OCI-LY1 (cell line): ENCODE results near the gene SHE.

Source experiments
- H2AFZ ChIP-seq: fragments of 200-600 bp; sonication (generic), shearing (Covaris generic); 2 replicates; pipeline ENCODE4 v1.6.0; 2014; ENCODE audit warnings: antibody characterized with exemption, mild to moderate bottlenecking, low read length
- H3F3A ChIP-seq: fragments of 200-600 bp; sonication (generic), shearing (Covaris generic); 2 replicates; pipeline ENCODE4 v1.6.0; 2014; ENCODE audit warnings: mild to moderate bottlenecking, antibody characterized with exemption, low read length, moderate library complexity; ENCODE audit not compliant: insufficient read depth
- H3K27ac ChIP-seq: fragments of 200-600 bp; sonication (generic); 2 replicates; pipeline ENCODE4 v1.5.1; 2014; ENCODE audit warnings: low read length, mixed run types, mild to moderate bottlenecking, low read depth; ENCODE audit not compliant: poor library complexity, severe bottlenecking
- H3K27me3 ChIP-seq: fragments of 200-600 bp; sonication (generic); 2 replicates; pipeline ENCODE4 v1.6.0; 2014; ENCODE audit warnings: antibody characterized with exemption, mild to moderate bottlenecking, low read length, moderate library complexity; ENCODE audit not compliant: insufficient read depth
- H3K36me3 ChIP-seq: fragments of 200-600 bp; sonication (generic); 2 replicates; pipeline ENCODE4 v1.6.1; 2014; ENCODE audit warnings: mild to moderate bottlenecking, antibody characterized with exemption, low read length, moderate library complexity, mixed read lengths; ENCODE audit not compliant: insufficient read depth
- H3K4me1 ChIP-seq: fragments of 200-600 bp; sonication (generic); 2 replicates; pipeline ENCODE4 v1.5.1; 2014; ENCODE audit warnings: mild to moderate bottlenecking, low read length, moderate library complexity; ENCODE audit not compliant: insufficient read depth, severe bottlenecking
- H3K4me2 ChIP-seq: fragments of 200-600 bp; sonication (generic), shearing (Covaris generic); 2 replicates; pipeline ENCODE4 v1.6.1; 2014; ENCODE audit warnings: low read length
- H3K4me3 ChIP-seq: fragments of 200-600 bp; sonication (generic); 2 replicates; pipeline ENCODE4 v1.5.1; 2014; ENCODE audit warnings: low read length, low read depth, mild to moderate bottlenecking, mixed read lengths; ENCODE audit not compliant: poor library complexity, severe bottlenecking
- H3K79me2 ChIP-seq: fragments of 200-600 bp; shearing (Covaris generic); 2 replicates; pipeline ENCODE4 v1.6.1; 2016; ENCODE audit warnings: mixed run types, low read length, mixed read lengths; ENCODE audit not compliant: insufficient read depth
- H3K9ac ChIP-seq: fragments of 200-600 bp; sonication (generic), shearing (Covaris generic); 2 replicates; pipeline ENCODE4 v1.6.1; 2014; ENCODE audit warnings: mild to moderate bottlenecking, low read length, mixed read lengths
- H3K9me2 ChIP-seq: fragments of 200-600 bp; sonication (generic), shearing (Covaris generic); 2 replicates; pipeline ENCODE4 v1.6.1; 2014; ENCODE audit warnings: low read depth, mild to moderate bottlenecking, low read length, mixed read lengths
- H3K9me3 ChIP-seq: fragments of 200-600 bp; shearing (Covaris generic); 2 replicates; pipeline ENCODE4 v1.6.1; 2014; ENCODE audit warnings: low read length, mixed read lengths
- H4K20me1 ChIP-seq: fragments of 200-600 bp; sonication (generic), shearing (Covaris generic); 2 replicates; pipeline ENCODE4 v1.6.0; 2016; ENCODE audit warnings: mild to moderate bottlenecking, low read length; ENCODE audit not compliant: insufficient read depth
- EZH2 ChIP-seq: fragments of 200-600 bp; sonication (generic), shearing (Covaris generic); IDR thresholded peaks from 2 replicates; pipeline ENCODE4 v1.8.0; 2017; ENCODE audit warnings: borderline replicate concordance, mixed run types, mild to moderate bottlenecking, antibody characterized with exemption, low read length, moderate library complexity, mixed read lengths
- TF ChIP-seq, protein P1 (sequence below): fragments of 200-600 bp; sonication (generic), shearing (Covaris generic); IDR thresholded peaks from 2 replicates; pipeline ENCODE4 v1.5.1; 2017; ENCODE audit warnings: mild to moderate bottlenecking, antibody characterized with exemption, low read length, moderate library complexity, mixed read lengths

SHE gene

DNA sequence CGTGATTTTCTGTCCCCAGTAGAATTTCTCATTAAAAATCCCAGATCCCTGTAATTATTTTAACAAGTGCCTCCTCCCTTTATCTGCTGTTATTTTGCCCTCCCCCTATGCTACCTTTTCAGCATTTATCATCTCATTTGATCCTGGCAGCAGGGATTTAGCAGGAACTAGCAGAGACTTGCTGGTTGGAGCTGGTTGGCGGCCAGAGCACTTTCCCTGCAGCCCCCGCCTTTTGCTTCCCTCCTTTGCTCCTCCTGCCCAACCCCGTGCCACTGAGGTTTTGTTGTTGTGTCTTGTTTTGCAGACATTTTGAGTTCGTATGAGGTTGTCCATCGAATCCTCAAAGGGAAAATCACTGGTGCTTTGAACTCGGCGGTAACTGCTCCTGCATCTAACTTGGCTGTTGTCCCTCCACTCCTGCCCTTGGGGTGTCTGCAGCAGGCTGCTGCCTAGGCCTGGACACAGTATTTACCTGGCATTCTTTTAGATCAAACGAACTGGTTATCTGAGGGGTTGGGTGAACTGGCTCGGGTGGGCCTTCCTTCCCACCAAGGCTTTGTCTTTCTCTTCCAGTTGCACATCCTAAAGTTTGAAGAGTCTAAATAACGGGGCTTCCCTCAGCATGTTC is 45.0 kb upstream of the SHE start:
- Histone ChIP-seq H3K27ac (no peak overlapping the region), H3K36me3 (peaks cover 38% of the 10 kb centered on the region), H3K4me3 (no peak overlapping the region), H3K79me2 (no peaks in the 10 kb centered on the region), H3K9me3 (no peaks in the 10 kb centered on the region), H3K4me2 (no peak overlapping the region), H3K9me2 (no peaks in the 10 kb centered on the region), H3K4me1 (no peaks in the 10 kb centered on the region), H3K27me3 (no peaks in the 10 kb centered on the region), H4K20me1 (no peaks in the 10 kb centered on the region), H3K9ac (no peak overlapping the region), H3F3A (no peaks in the 10 kb centered on the region), H2AFZ (no peak overlapping the region)
- TF ChIP-seq EZH2 = no peak

DNA sequence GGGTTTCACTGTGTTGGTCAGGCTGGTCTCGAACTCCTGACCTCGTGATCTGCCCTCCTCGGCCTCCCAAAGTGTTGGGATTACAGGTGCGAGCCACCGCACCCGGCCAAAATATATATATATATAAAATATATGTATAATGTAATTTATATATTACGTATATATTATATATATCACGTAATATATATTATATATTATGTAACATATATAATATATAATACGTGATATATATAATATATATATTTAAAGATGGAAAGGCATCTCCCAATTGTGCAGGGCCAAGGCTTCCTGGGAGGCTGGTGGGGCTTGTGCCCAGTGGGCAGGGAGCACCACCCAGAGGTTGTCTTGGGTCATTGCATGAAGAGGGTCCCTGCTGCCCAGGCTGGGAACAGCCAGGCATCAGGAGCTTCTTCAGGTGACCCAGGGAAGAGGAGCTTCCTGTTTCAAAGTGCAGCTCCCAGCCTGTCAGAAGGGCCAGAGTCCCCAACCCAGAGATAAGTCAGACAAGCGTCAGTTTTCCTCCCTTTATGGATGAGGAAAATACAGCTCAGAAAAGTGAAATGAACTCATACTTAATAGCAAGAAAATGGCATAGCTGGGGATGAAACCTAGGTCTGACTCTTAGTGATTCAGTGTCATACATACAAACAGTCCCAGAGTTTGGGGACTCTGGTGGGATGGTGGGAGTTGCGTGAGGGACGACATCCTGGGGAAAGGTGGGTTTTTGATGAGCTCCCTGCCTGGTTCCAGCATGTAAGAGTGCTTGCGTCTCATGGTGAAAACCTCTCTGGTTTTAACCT is 44.3 kb upstream of the SHE start:
- no peak overlapping the region for H3K9ac ChIP-seq
- H3K4me3 ChIP-seq = no peak overlapping the region
- no peak overlapping the region for H3K4me2 ChIP-seq
- no peaks in the 10 kb centered on the region for H3K9me3 ChIP-seq
- H3K27ac ChIP-seq = no peak overlapping the region
- TF ChIP-seq, protein P1, sequence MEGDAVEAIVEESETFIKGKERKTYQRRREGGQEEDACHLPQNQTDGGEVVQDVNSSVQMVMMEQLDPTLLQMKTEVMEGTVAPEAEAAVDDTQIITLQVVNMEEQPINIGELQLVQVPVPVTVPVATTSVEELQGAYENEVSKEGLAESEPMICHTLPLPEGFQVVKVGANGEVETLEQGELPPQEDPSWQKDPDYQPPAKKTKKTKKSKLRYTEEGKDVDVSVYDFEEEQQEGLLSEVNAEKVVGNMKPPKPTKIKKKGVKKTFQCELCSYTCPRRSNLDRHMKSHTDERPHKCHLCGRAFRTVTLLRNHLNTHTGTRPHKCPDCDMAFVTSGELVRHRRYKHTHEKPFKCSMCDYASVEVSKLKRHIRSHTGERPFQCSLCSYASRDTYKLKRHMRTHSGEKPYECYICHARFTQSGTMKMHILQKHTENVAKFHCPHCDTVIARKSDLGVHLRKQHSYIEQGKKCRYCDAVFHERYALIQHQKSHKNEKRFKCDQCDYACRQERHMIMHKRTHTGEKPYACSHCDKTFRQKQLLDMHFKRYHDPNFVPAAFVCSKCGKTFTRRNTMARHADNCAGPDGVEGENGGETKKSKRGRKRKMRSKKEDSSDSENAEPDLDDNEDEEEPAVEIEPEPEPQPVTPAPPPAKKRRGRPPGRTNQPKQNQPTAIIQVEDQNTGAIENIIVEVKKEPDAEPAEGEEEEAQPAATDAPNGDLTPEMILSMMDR = peak; percentile 65
- no peak for TF ChIP-seq EZH2
- peaks cover 31% of the 10 kb centered on the region for H3K36me3 ChIP-seq
- no peaks in the 10 kb centered on the region for H3K4me1 ChIP-seq
- no peaks in the 10 kb centered on the region for H3K9me2 ChIP-seq
- H3K79me2 ChIP-seq = no peaks in the 10 kb centered on the region
- no peaks in the 10 kb centered on the region for H3K27me3 ChIP-seq
- H4K20me1 ChIP-seq = no peaks in the 10 kb centered on the region
- H2AFZ ChIP-seq = no peak overlapping the region
- H3F3A ChIP-seq = no peaks in the 10 kb centered on the region

DNA sequence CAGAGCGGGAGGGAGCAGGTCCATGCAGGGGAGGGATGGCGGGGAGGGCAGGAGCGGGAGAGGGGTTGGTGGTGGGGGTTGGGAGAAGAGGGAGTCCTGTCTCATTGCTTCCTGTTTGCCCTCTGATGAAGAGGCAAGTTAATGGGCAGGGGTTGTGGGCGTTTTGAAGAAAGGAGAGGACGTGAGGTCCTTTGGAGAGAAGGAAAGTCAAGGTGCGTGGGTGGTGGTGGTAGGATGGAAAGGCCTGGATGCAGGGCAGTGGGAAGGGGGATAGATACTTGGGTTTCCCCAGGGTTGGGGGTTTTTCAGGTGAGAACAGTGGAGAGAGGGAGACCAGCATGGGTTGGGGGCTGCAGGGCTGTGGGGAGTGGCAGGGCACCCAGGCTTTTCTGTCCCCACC is 39.0 kb upstream of the SHE start:
- Histone ChIP-seq H3K9me2 (no peaks in the 10 kb centered on the region), H3K9ac (no peak overlapping the region), H3K4me2 (no peak overlapping the region), H3K27ac (no peak overlapping the region), H3F3A (no peaks in the 10 kb centered on the region), H4K20me1 (no peaks in the 10 kb centered on the region), H3K9me3 (no peaks in the 10 kb centered on the region), H3K4me3 (no peak overlapping the region), H3K27me3 (no peaks in the 10 kb centered on the region), H3K36me3 (no peaks in the 10 kb centered on the region), H3K79me2 (no peaks in the 10 kb centered on the region), H3K4me1 (no peaks in the 10 kb centered on the region), H2AFZ (no peak overlapping the region)
- no peak for TF ChIP-seq EZH2
- TF ChIP-seq, protein P1 = no peak
